Activated CD4-positive, CD25-positive, alpha-beta regulatory T cell treated with anti-CD3 and anti-CD28 coated beads, Interleukin-2, amount 50 U/mL, for 72 hours (primary cell): ENCODE data around the gene RO60.
"Not testable (repeated sequence)": the region's sequence is repeated elsewhere in the genome, so short reads cannot be mapped to it uniquely, and the experiment has no call there.

ENCODE experiments used
- DNase-seq: peaks from one replicate; pipeline ENCODE4 v3.0.0; 2021

The RO60 gene

GRCh38 chr1:193059282-193060114, at the start of gene RO60, which contains the start of gene UCHL5:
Gene RO60, plus strand, starts transcription at chr1:193059612. Its CDS starts 9,443 bp downstream, at chr1:193069055.
Gene UCHL5, minus strand, starts transcription at chr1:193059360. Its CDS starts 100 bp downstream, at chr1:193059260.
- DNase-seq = peak; percentile 89

GRCh38 chr1:193011406-193011805, 48.0 kb upstream of the RO60 start:
- no peak for DNase-seq

- DNase-seq = no peak
Measured at GRCh38 chr1:193013005-193013404, 46.4 kb upstream of the RO60 start.

GRCh38 chr1:193013707-193014106, 45.7 kb upstream of the RO60 start:
- DNase-seq = no peak

GRCh38 chr1:193014400-193014799, 45.0 kb upstream of the RO60 start:
- DNase-seq = no peak

- no peak for DNase-seq
Measured at GRCh38 chr1:193016788-193017187, 42.6 kb upstream of the RO60 start.

- DNase-seq = no peak
Measured at GRCh38 chr1:193019442-193020026, 39.9 kb upstream of the RO60 start.

GRCh38 chr1:193025218-193025617, 34.2 kb upstream of the RO60 start:
- no peak for DNase-seq

GRCh38 chr1:193030280-193030679, 29.1 kb upstream of the RO60 start:
- no peak for DNase-seq

- DNase-seq = no peak
Measured at GRCh38 chr1:193031431-193031830, 28.0 kb upstream of the RO60 start.

GRCh38 chr1:193032643-193033427, 26.6 kb upstream of the RO60 start:
- not testable (repeated sequence) for DNase-seq

- no peak for DNase-seq
Measured at GRCh38 chr1:193033610-193034009, 25.8 kb upstream of the RO60 start.

- DNase-seq = no peak
Measured at GRCh38 chr1:193036337-193037047, 22.9 kb upstream of the RO60 start.

- DNase-seq = no peak
Measured at GRCh38 chr1:193040011-193040410, 19.4 kb upstream of the RO60 start.

GRCh38 chr1:193042766-193043691, 16.4 kb upstream of the RO60 start:
- DNase-seq = no peak

GRCh38 chr1:193048913-193049312, 10.5 kb upstream of the RO60 start:
- DNase-seq = not testable (repeated sequence)

GRCh38 chr1:193054169-193054675, 5.2 kb upstream of the RO60 start:
- DNase-seq = no peak

- DNase-seq = peak; percentile 68
Measured at GRCh38 chr1:193058529-193059281, 707 bp upstream of the RO60 start.

- no peak for DNase-seq
Measured at GRCh38 chr1:193060115-193060403, 647 bp downstream of the RO60 start.

GRCh38 chr1:193060406-193060805, 994 bp downstream of the RO60 start:
- DNase-seq = no peak

GRCh38 chr1:193060938-193061337, 1.5 kb downstream of the RO60 start:
- DNase-seq = no peak
